Osteoblast (primary cell): ENCODE data around the gene AMN. TPM values are rescaled to one million over a fixed set of nuclear protein-coding genes. Genes with fewer than 3 reads are reported as not detected.

Experiments
- DNase-seq: peaks from one replicate; pipeline ENCODE4 v3.0.0; 2011; ENCODE audit warnings: low spot score, mixed read lengths; ENCODE audit not compliant: insufficient read length; ENCODE audit errors: missing footprints
- H2AFZ ChIP-seq: 2 replicates; pipeline ENCODE4 v1.6.0; 2011; ENCODE audit warnings: mild to moderate bottlenecking, low read length
- H3K27ac ChIP-seq: 2 replicates; pipeline ENCODE4 v1.5.1; 2011; ENCODE audit warnings: mild to moderate bottlenecking, low read depth, low read length, moderate library complexity
- H3K27me3 ChIP-seq: 2 replicates; pipeline ENCODE4 v1.6.0; 2012; ENCODE audit warnings: mild to moderate bottlenecking, control low read depth, inconsistent platforms, low read length, moderate library complexity; ENCODE audit not compliant: insufficient read depth
- H3K36me3 ChIP-seq: 2 replicates; pipeline ENCODE4 v1.5.1; 2011; ENCODE audit warnings: mild to moderate bottlenecking, low read length, control low read depth, moderate library complexity; ENCODE audit not compliant: insufficient read depth
- H3K4me1 ChIP-seq: 2 replicates; pipeline ENCODE4 v1.5.1; 2011; ENCODE audit warnings: mild to moderate bottlenecking, low read length, control low read depth, moderate library complexity; ENCODE audit not compliant: insufficient read depth
- H3K4me2 ChIP-seq: 2 replicates; pipeline ENCODE4 v1.6.0; 2011; ENCODE audit warnings: mild to moderate bottlenecking, low read length; ENCODE audit not compliant: insufficient read depth
- H3K4me3 ChIP-seq: fragments of 200-600 bp; sonication (generic); 3 replicates; pipeline ENCODE4 v1.5.1; 2012; ENCODE audit warnings: mild to moderate bottlenecking, low read length, inconsistent platforms; ENCODE audit not compliant: insufficient read depth
- H3K79me2 ChIP-seq: 2 replicates; pipeline ENCODE4 v1.6.0; 2012; ENCODE audit warnings: mild to moderate bottlenecking, low read length, control low read depth, inconsistent platforms; ENCODE audit not compliant: insufficient read depth
- H3K9me3 ChIP-seq: 2 replicates; pipeline ENCODE4 v1.5.1; 2011; ENCODE audit warnings: low read depth, low read length, control low read depth
- H4K20me1 ChIP-seq: 2 replicates; pipeline ENCODE4 v1.6.0; 2012; ENCODE audit warnings: mild to moderate bottlenecking, low read length, control low read depth; ENCODE audit not compliant: insufficient read depth
- CTCF ChIP-seq: IDR thresholded peaks from 2 replicates; pipeline ENCODE4 v1.5.1; 2011; ENCODE audit warnings: mild to moderate bottlenecking, low read depth, low read length, moderate library complexity; ENCODE audit errors: extremely low read depth
- total RNA-seq: library from RNA; depleted of rRNA; stranded (reverse); fragments of >200 nt; gene quantifications from 2 replicates; pipeline ENCODE4 v1.2.3, GENCODE V29; 2012

The AMN gene
- total RNA-seq, 1 donor, result under 0.01 TPM

GRCh38 chr14:102973706-102974285 is 51.3 kb downstream of the AMN start:
- Histone ChIP-seq H2AFZ (no peak overlapping the region), H3K4me1 (no peaks in the 10 kb centered on the region), H3K27me3 (no peaks in the 10 kb centered on the region), H3K4me2 (no peak overlapping the region), H3K4me3 (no peak overlapping the region), H3K27ac (no peak overlapping the region), H3K36me3 (peaks cover 88% of the 10 kb centered on the region), H3K9me3 (no peaks in the 10 kb centered on the region), H4K20me1 (peaks cover 4% of the 10 kb centered on the region), H3K79me2 (peaks cover 10% of the 10 kb centered on the region)
- no peak for TF ChIP-seq CTCF
- no peak for DNase-seq

- Histone ChIP-seq H3K27ac (no peak overlapping the region), H3K27me3 (no peaks in the 10 kb centered on the region), H3K4me2 (no peak overlapping the region), H3K36me3 (peaks cover 86% of the 10 kb centered on the region), H3K9me3 (no peaks in the 10 kb centered on the region), H2AFZ (no peak overlapping the region), H4K20me1 (peaks cover 5% of the 10 kb centered on the region), H3K79me2 (peaks cover 10% of the 10 kb centered on the region), H3K4me3 (no peak overlapping the region), H3K4me1 (peaks cover 5% of the 10 kb centered on the region)
- TF ChIP-seq CTCF, result no peak
- no peak for DNase-seq
Observed at GRCh38 chr14:102975662-102976061, 53.2 kb downstream of the AMN start.

GRCh38 chr14:102977475-102977874 is 55.0 kb downstream of the AMN start:
- peaks cover 85% of the 10 kb centered on the region for H3K36me3 ChIP-seq
- no peak overlapping the region for H3K4me3 ChIP-seq
- peaks cover 11% of the 10 kb centered on the region for H4K20me1 ChIP-seq
- DNase-seq, result no peak
- H3K4me2 ChIP-seq, result no peak overlapping the region
- H3K4me1 ChIP-seq, result peaks cover 8% of the 10 kb centered on the region
- no peak overlapping the region for H3K27ac ChIP-seq
- no peaks in the 10 kb centered on the region for H3K9me3 ChIP-seq
- no peak for TF ChIP-seq CTCF
- no peak overlapping the region for H2AFZ ChIP-seq
- no peaks in the 10 kb centered on the region for H3K27me3 ChIP-seq
- peaks cover 12% of the 10 kb centered on the region for H3K79me2 ChIP-seq

GRCh38 chr14:102979406-102979805 is 56.9 kb downstream of the AMN start:
- Histone ChIP-seq H3K36me3 (peaks cover 78% of the 10 kb centered on the region), H3K4me3 (no peak overlapping the region)

More at GRCh38 chr14:102979406-102979805, 56.9 kb downstream of the AMN start:
- no peaks in the 10 kb centered on the region for H3K9me3 ChIP-seq
- no peak overlapping the region for H3K4me2 ChIP-seq
- peaks cover 23% of the 10 kb centered on the region for H3K79me2 ChIP-seq
- H3K4me1 ChIP-seq, result peaks cover 8% of the 10 kb centered on the region
- DNase-seq, result no peak
- no peak overlapping the region for H2AFZ ChIP-seq
- peaks cover 15% of the 10 kb centered on the region for H4K20me1 ChIP-seq
- no peaks in the 10 kb centered on the region for H3K27me3 ChIP-seq
- no peak overlapping the region for H3K27ac ChIP-seq
- TF ChIP-seq CTCF, result no peak
